ENCODE results near the gene RHAG. TPM values are rescaled to one million over a fixed set of nuclear protein-coding genes. Genes with fewer than 3 reads are reported as not detected.

The RHAG gene
- total and polyA plus RNA-seq, 2 experiments from 2014 or later = not detected

GRCh38 chr6:49653438-49653837, 16.8 kb upstream of the RHAG start:
- H3K4me2 ChIP-seq = no peak overlapping the region
- ATAC-seq (no peak), DNase-seq (ENCODE audit: low spot score) (no peak)
- H3K79me2 ChIP-seq (replicated peaks; ENCODE audit: insufficient read depth) = no peaks in the 10 kb centered on the region
- no peaks in the 10 kb centered on the region for H3K4me1 ChIP-seq (ENCODE audit: insufficient read depth)
- Mint-ChIP-seq H3K4me3 (no peak overlapping the region), H3K4me1 (peaks cover 2% of the 10 kb centered on the region; the same call in 2 of the 3 replicates), H3K36me3 (ENCODE audit: low read depth) (no peaks in the 10 kb centered on the region), H3K27me3 (ENCODE audit: insufficient read depth, low read depth, poor library complexity) (no peaks in the 10 kb centered on the region), H3K9me3 (no peaks in the 10 kb centered on the region), H3K27ac (no peak overlapping the region)
- H3K27ac ChIP-seq (ENCODE audit: low read depth) = no peak overlapping the region
- no peaks in the 10 kb centered on the region for H3K9me2 ChIP-seq (ENCODE audit: insufficient read depth)
- H2AFZ ChIP-seq = 0 out of 2 replicates have a peak overlapping the region, but pooled peaks have one; percentile 6
- H3F3A ChIP-seq (replicated peaks; ENCODE audit: low read depth) = no peaks in the 10 kb centered on the region
- no peak for TF ChIP-seq EZH2 (IDR thresholded peaks at IDR 0.05; ENCODE audit: low read depth, unreplicated experiment)
- TF ChIP-seq STAT1 (IDR thresholded peaks at IDR 0.05; ENCODE audit: unreplicated experiment) = no peak
- H3K27me3 ChIP-seq (ENCODE audit: insufficient read depth) = no peaks in the 10 kb centered on the region
- no peak overlapping the region for H3K4me3 ChIP-seq
- no peaks in the 10 kb centered on the region for H3K36me3 ChIP-seq (ENCODE audit: insufficient read depth)
- H4K20me1 ChIP-seq (replicated peaks; ENCODE audit: insufficient read depth) = no peaks in the 10 kb centered on the region

- H3K27ac Mint-ChIP-seq = no peak overlapping the region
- TF ChIP-seq CTCF (conservative IDR thresholded peaks at IDR 0.05; ENCODE audit: low read depth in 2 of 2) (no peak), POLR2AphosphoS5 (IDR thresholded peaks at IDR 0.05; ENCODE audit: low read depth) (no peak), EZH2phosphoT487 (IDR thresholded peaks at IDR 0.05; ENCODE audit: unreplicated experiment) (no peak)
- TF ChIP-seq, protein P1, sequence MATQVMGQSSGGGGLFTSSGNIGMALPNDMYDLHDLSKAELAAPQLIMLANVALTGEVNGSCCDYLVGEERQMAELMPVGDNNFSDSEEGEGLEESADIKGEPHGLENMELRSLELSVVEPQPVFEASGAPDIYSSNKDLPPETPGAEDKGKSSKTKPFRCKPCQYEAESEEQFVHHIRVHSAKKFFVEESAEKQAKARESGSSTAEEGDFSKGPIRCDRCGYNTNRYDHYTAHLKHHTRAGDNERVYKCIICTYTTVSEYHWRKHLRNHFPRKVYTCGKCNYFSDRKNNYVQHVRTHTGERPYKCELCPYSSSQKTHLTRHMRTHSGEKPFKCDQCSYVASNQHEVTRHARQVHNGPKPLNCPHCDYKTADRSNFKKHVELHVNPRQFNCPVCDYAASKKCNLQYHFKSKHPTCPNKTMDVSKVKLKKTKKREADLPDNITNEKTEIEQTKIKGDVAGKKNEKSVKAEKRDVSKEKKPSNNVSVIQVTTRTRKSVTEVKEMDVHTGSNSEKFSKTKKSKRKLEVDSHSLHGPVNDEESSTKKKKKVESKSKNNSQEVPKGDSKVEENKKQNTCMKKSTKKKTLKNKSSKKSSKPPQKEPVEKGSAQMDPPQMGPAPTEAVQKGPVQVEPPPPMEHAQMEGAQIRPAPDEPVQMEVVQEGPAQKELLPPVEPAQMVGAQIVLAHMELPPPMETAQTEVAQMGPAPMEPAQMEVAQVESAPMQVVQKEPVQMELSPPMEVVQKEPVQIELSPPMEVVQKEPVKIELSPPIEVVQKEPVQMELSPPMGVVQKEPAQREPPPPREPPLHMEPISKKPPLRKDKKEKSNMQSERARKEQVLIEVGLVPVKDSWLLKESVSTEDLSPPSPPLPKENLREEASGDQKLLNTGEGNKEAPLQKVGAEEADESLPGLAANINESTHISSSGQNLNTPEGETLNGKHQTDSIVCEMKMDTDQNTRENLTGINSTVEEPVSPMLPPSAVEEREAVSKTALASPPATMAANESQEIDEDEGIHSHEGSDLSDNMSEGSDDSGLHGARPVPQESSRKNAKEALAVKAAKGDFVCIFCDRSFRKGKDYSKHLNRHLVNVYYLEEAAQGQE (IDR thresholded peaks at IDR 0.05; ENCODE audit: unreplicated experiment) = no peak
Measured at GRCh38 chr6:49651239-49651638, 14.6 kb upstream of the RHAG start.

More at GRCh38 chr6:49651239-49651638, 14.6 kb upstream of the RHAG start:
- no peaks in the 10 kb centered on the region for H3K9me2 ChIP-seq (ENCODE audit: insufficient read depth)
- Mint-ChIP-seq H3K36me3 (ENCODE audit: low read depth) (no peaks in the 10 kb centered on the region), H3K4me1 (peaks cover 2% of the 10 kb centered on the region; the same call in 2 of the 3 replicates), H3K9me3 (no peaks in the 10 kb centered on the region), H3K4me3 (no peak overlapping the region), H3K27me3 (ENCODE audit: insufficient read depth, low read depth, poor library complexity) (no peaks in the 10 kb centered on the region)
- no peak overlapping the region for H3K27ac ChIP-seq (ENCODE audit: low read depth)
- no peak overlapping the region for H3K4me2 ChIP-seq
- H3K4me3 ChIP-seq = no peak overlapping the region
- no peak for DNase-seq (ENCODE audit: low spot score)
- H3F3A ChIP-seq (replicated peaks; ENCODE audit: low read depth) = no peaks in the 10 kb centered on the region
- no peaks in the 10 kb centered on the region for H3K79me2 ChIP-seq (replicated peaks; ENCODE audit: insufficient read depth)
- no peak overlapping the region for H2AFZ ChIP-seq
- H4K20me1 ChIP-seq (replicated peaks; ENCODE audit: insufficient read depth) = no peaks in the 10 kb centered on the region
- ATAC-seq = no peak
- no peaks in the 10 kb centered on the region for H3K4me1 ChIP-seq (ENCODE audit: insufficient read depth)
- no peaks in the 10 kb centered on the region for H3K27me3 ChIP-seq (ENCODE audit: insufficient read depth)
- H3K36me3 ChIP-seq (ENCODE audit: insufficient read depth) = no peaks in the 10 kb centered on the region

All from GM23338 (cell line).